ENCODE data around the gene PDE4C. TPM values are rescaled to one million over a fixed set of nuclear protein-coding genes. Genes with fewer than 3 reads are reported as not detected.

The PDE4C gene
- total RNA-seq, 4 donors from 2014 or later, result 1.7 to 3.3 TPM; not detected in 2

GRCh38 chr19:18264971-18265540 is 38.8 kb upstream of the PDE4C start:
- Histone ChIP-seq H3K27ac (no peak overlapping the region), H3K36me3 (no peaks in the 10 kb centered on the region), H3K4me3 (no peak overlapping the region), H3K9me3 (no peaks in the 10 kb centered on the region), H3K4me1 (no peaks in the 10 kb centered on the region), H3K27me3 (no peaks in the 10 kb centered on the region)
- no peak for TF ChIP-seq POLR2A (IDR thresholded peaks at IDR 0.05)
- TF ChIP-seq CTCF (IDR thresholded peaks at IDR 0.05), result no peak
- intact Hi-C loops (cut with DNase I; ENCODE audit: low total_unique reads), result no loop called here
- peak in 1 of 2 donors; percentile 17 for DNase-seq

- Histone ChIP-seq H3K27ac (no peak overlapping the region), H3K9me3 (no peaks in the 10 kb centered on the region), H3K36me3 (no peaks in the 10 kb centered on the region), H3K4me3 (no peak overlapping the region), H3K27me3 (no peaks in the 10 kb centered on the region), H3K4me1 (no peaks in the 10 kb centered on the region)
- intact Hi-C loops (cut with DNase I; ENCODE audit: low total_unique reads), result no loop called here
- peak in 1 of 2 donors; percentile 21 for DNase-seq
- TF ChIP-seq CTCF (IDR thresholded peaks at IDR 0.05), result no peak
- TF ChIP-seq POLR2A (IDR thresholded peaks at IDR 0.05), result no peak
Measured at GRCh38 chr19:18264137-18264854, 38.1 kb upstream of the PDE4C start.

GRCh38 chr19:18263324-18264136 is 37.3 kb upstream of the PDE4C start:
- Histone ChIP-seq H3K27ac (no peak overlapping the region), H3K4me1 (no peaks in the 10 kb centered on the region), H3K36me3 (no peaks in the 10 kb centered on the region), H3K27me3 (no peaks in the 10 kb centered on the region), H3K4me3 (no peak overlapping the region), H3K9me3 (no peaks in the 10 kb centered on the region)
- intact Hi-C loops (cut with DNase I; ENCODE audit: low total_unique reads), result no loop called here
- peak in 1 of 2 donors; percentile 19 for DNase-seq
- no peak for TF ChIP-seq POLR2A (IDR thresholded peaks at IDR 0.05)
- TF ChIP-seq CTCF (IDR thresholded peaks at IDR 0.05), result no peak

- Histone ChIP-seq H3K4me1 (no peaks in the 10 kb centered on the region), H3K27me3 (no peaks in the 10 kb centered on the region), H3K9me3 (no peaks in the 10 kb centered on the region), H3K36me3 (no peaks in the 10 kb centered on the region), H3K4me3 (no peak overlapping the region), H3K27ac (no peak overlapping the region)
- no peak for TF ChIP-seq POLR2A (IDR thresholded peaks at IDR 0.05)
- TF ChIP-seq CTCF (IDR thresholded peaks at IDR 0.05), result no peak
- intact Hi-C loops (cut with DNase I; ENCODE audit: low total_unique reads), result no loop called here
- DNase-seq, result no peak
Measured at GRCh38 chr19:18262917-18263316, 36.7 kb upstream of the PDE4C start.

GRCh38 chr19:18262144-18262543 is 35.9 kb upstream of the PDE4C start:
- Histone ChIP-seq H3K27me3 (no peaks in the 10 kb centered on the region), H3K27ac (no peak overlapping the region), H3K36me3 (no peaks in the 10 kb centered on the region), H3K9me3 (no peaks in the 10 kb centered on the region), H3K4me3 (no peak overlapping the region), H3K4me1 (no peaks in the 10 kb centered on the region)
- intact Hi-C loops (cut with DNase I; ENCODE audit: low total_unique reads), result no loop called here
- DNase-seq, result no peak
- TF ChIP-seq CTCF (IDR thresholded peaks at IDR 0.05) (no peak), POLR2A (IDR thresholded peaks at IDR 0.05) (no peak)

Measured in uterus (tissue), 4 donors.